ENCODE measurements around the gene ARHGDIG. TPM values are rescaled to one million over a fixed set of nuclear protein-coding genes. Genes with fewer than 3 reads are reported as not detected.

The ARHGDIG gene
- total and polyA plus RNA-seq, 4 donors = 0.08 TPM; not detected in 3

DNA sequence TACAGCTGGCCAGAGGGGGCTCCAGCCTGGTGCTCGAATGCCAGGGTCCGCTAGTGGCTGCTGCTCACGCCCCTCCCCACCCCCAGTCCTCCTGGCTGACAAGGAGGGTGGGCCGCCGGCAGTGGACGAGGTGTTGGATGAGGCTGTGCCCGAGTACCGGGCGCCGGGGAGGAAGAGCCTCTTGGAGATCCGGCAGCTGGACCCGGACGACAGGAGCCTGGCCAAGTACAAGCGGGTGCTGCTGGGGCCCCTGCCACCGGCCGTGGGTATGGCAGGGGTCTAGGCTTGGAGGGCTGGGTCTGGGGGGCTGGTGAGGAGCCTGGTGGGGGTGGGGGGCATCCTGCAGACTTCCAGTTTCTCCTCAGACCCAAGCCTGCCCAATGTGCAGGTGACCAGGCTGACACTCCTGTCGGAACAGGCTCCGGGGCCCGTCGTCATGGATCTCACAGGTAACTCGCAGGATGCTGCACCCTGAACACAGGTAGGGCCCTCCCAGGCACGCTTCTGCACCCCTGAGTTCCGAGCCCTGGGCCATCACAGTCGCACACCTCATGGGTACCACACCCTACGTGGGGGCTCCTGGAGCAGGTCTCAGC lies 1.4 kb downstream of the ARHGDIG start:
- Histone ChIP-seq H3K9me3 (ENCODE audit: control insufficient read depth in 4 of 4, low read length in 3 of 4) (no peaks in the 10 kb centered on the region), H3K27ac (ENCODE audit: low read depth in 1 of 2, low read length in 2 of 2) (no peak overlapping the region), H3K27me3 (ENCODE audit: control insufficient read depth in 4 of 4, insufficient read depth in 4 of 4, low read length in 3 of 4) (peaks cover 0 to 11% (median 0%) of the 10 kb centered on the region in 4 donors), H3K4me3 (ENCODE audit: low read depth in 1 of 3, low read length in 3 of 3) (no peak overlapping the region), H3K36me3 (ENCODE audit: control insufficient read depth in 4 of 4, insufficient read depth in 3 of 4, low read depth in 1 of 4, low read length in 3 of 4) (no peaks in the 10 kb centered on the region), H3K9ac (ENCODE audit: low read depth in 1 of 2, low read length in 2 of 2) (no peak overlapping the region), H3K4me1 (ENCODE audit: control insufficient read depth in 4 of 4, insufficient read depth in 4 of 4, low read length in 3 of 4) (peaks cover 0 to 9% (median 3%) of the 10 kb centered on the region in 4 donors)
- TF ChIP-seq, protein P1, sequence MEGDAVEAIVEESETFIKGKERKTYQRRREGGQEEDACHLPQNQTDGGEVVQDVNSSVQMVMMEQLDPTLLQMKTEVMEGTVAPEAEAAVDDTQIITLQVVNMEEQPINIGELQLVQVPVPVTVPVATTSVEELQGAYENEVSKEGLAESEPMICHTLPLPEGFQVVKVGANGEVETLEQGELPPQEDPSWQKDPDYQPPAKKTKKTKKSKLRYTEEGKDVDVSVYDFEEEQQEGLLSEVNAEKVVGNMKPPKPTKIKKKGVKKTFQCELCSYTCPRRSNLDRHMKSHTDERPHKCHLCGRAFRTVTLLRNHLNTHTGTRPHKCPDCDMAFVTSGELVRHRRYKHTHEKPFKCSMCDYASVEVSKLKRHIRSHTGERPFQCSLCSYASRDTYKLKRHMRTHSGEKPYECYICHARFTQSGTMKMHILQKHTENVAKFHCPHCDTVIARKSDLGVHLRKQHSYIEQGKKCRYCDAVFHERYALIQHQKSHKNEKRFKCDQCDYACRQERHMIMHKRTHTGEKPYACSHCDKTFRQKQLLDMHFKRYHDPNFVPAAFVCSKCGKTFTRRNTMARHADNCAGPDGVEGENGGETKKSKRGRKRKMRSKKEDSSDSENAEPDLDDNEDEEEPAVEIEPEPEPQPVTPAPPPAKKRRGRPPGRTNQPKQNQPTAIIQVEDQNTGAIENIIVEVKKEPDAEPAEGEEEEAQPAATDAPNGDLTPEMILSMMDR (IDR thresholded peaks at IDR 0.05; ENCODE audit: low read depth, low read length, missing input control) = no peak
- TF ChIP-seq, protein P2, sequence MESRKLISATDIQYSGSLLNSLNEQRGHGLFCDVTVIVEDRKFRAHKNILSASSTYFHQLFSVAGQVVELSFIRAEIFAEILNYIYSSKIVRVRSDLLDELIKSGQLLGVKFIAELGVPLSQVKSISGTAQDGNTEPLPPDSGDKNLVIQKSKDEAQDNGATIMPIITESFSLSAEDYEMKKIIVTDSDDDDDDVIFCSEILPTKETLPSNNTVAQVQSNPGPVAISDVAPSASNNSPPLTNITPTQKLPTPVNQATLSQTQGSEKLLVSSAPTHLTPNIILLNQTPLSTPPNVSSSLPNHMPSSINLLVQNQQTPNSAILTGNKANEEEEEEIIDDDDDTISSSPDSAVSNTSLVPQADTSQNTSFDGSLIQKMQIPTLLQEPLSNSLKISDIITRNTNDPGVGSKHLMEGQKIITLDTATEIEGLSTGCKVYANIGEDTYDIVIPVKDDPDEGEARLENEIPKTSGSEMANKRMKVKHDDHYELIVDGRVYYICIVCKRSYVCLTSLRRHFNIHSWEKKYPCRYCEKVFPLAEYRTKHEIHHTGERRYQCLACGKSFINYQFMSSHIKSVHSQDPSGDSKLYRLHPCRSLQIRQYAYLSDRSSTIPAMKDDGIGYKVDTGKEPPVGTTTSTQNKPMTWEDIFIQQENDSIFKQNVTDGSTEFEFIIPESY (IDR thresholded peaks at IDR 0.05) = no peak
- TF ChIP-seq FOXA1 (IDR thresholded peaks at IDR 0.05) (no peak), YY1 (IDR thresholded peaks at IDR 0.05) (no peak), HNF4G (IDR thresholded peaks at IDR 0.05) (no peak), TAF1 (conservative IDR thresholded peaks at IDR 0.05) (no peak), RAD21 (IDR thresholded peaks at IDR 0.05) (no peak), RXRA (IDR thresholded peaks at IDR 0.05) (no peak), GABPA (IDR thresholded peaks at IDR 0.05 in 1 of 2, conservative IDR thresholded peaks at IDR 0.05 in 1 of 2) (no peak), HNF4A (conservative IDR thresholded peaks at IDR 0.05) (no peak), SP1 (IDR thresholded peaks at IDR 0.05) (no peak)
- TF ChIP-seq, protein P3, sequence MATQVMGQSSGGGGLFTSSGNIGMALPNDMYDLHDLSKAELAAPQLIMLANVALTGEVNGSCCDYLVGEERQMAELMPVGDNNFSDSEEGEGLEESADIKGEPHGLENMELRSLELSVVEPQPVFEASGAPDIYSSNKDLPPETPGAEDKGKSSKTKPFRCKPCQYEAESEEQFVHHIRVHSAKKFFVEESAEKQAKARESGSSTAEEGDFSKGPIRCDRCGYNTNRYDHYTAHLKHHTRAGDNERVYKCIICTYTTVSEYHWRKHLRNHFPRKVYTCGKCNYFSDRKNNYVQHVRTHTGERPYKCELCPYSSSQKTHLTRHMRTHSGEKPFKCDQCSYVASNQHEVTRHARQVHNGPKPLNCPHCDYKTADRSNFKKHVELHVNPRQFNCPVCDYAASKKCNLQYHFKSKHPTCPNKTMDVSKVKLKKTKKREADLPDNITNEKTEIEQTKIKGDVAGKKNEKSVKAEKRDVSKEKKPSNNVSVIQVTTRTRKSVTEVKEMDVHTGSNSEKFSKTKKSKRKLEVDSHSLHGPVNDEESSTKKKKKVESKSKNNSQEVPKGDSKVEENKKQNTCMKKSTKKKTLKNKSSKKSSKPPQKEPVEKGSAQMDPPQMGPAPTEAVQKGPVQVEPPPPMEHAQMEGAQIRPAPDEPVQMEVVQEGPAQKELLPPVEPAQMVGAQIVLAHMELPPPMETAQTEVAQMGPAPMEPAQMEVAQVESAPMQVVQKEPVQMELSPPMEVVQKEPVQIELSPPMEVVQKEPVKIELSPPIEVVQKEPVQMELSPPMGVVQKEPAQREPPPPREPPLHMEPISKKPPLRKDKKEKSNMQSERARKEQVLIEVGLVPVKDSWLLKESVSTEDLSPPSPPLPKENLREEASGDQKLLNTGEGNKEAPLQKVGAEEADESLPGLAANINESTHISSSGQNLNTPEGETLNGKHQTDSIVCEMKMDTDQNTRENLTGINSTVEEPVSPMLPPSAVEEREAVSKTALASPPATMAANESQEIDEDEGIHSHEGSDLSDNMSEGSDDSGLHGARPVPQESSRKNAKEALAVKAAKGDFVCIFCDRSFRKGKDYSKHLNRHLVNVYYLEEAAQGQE (IDR thresholded peaks at IDR 0.05) = no peak
- WGBS = 53% methylated on average over 25 of the region's 25 CpGs
- DNase-seq (ENCODE audit: low spot score) = no peak

DNA sequence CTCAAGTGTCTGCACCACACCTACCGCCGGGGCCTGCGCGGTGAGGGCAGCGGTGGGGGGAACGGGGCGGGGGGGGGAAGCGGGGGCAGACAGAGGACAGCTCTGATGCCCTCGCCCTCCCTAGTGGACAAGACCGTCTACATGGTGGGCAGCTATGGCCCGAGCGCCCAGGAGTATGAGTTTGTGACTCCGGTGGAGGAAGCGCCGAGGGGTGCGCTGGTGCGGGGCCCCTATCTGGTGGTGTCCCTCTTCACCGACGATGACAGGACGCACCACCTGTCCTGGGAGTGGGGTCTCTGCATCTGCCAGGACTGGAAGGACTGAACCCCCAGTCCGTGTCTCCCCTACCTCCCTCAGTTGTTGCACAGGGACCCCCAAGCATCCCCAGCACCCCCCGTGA lies 2.1 kb downstream of the ARHGDIG start:
- Histone ChIP-seq H3K27ac (ENCODE audit: low read depth in 1 of 2, low read length in 2 of 2) (no peak overlapping the region), H3K36me3 (ENCODE audit: control insufficient read depth in 4 of 4, insufficient read depth in 3 of 4, low read depth in 1 of 4, low read length in 3 of 4) (peaks cover 0 to 4% (median 2%) of the 10 kb centered on the region in 4 donors), H3K9ac (ENCODE audit: low read depth in 1 of 2, low read length in 2 of 2) (no peak overlapping the region), H3K4me1 (ENCODE audit: control insufficient read depth in 4 of 4, insufficient read depth in 4 of 4, low read length in 3 of 4) (peaks cover 0 to 9% (median 3%) of the 10 kb centered on the region in 4 donors), H3K27me3 (ENCODE audit: control insufficient read depth in 4 of 4, insufficient read depth in 4 of 4, low read length in 3 of 4) (peaks cover 0 to 11% (median 0%) of the 10 kb centered on the region in 4 donors), H3K9me3 (ENCODE audit: control insufficient read depth in 4 of 4, low read length in 3 of 4) (no peaks in the 10 kb centered on the region), H3K4me3 (ENCODE audit: low read depth in 1 of 3, low read length in 3 of 3) (no peak overlapping the region)
- 80% methylated on average over 22 of the region's 22 CpGs for WGBS
- no peak for DNase-seq (ENCODE audit: low spot score)
- TF ChIP-seq FOXA2 (IDR thresholded peaks at IDR 0.05) = no peak
- TF ChIP-seq, protein P1 (IDR thresholded peaks at IDR 0.05; ENCODE audit: low read depth, low read length, missing input control) = no peak
- no peak for TF ChIP-seq RXRA (IDR thresholded peaks at IDR 0.05)
- no peak for TF ChIP-seq SP1 (IDR thresholded peaks at IDR 0.05)
- TF ChIP-seq, protein P2 (IDR thresholded peaks at IDR 0.05) = no peak
- TF ChIP-seq, protein P3 (IDR thresholded peaks at IDR 0.05) = no peak
- TF ChIP-seq, protein P4, sequence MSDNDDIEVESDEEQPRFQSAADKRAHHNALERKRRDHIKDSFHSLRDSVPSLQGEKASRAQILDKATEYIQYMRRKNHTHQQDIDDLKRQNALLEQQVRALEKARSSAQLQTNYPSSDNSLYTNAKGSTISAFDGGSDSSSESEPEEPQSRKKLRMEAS (IDR thresholded peaks at IDR 0.05) = no peak
- TF ChIP-seq RAD21 (IDR thresholded peaks at IDR 0.05) = no peak
- no peak for TF ChIP-seq HNF4A (conservative IDR thresholded peaks at IDR 0.05)
- no peak for TF ChIP-seq GABPA (IDR thresholded peaks at IDR 0.05 in 1 of 2, conservative IDR thresholded peaks at IDR 0.05 in 1 of 2)

All from liver (tissue), 9 donors.